GM18868 (cell line): ENCODE data around the gene EEF1AKMT1.
A peak's percentile ranks its signal among the peaks of the same experiment; 100 is the strongest.

Source experiments
- ATAC-seq: cut with Tn5 transposase; IDR thresholded peaks from one replicate; pipeline ENCODE4 v1.9.1; 2021; ENCODE audit warnings: mild to moderate bottlenecking, moderate library complexity; ENCODE audit not compliant: unreplicated experiment

EEF1AKMT1 gene

DNA sequence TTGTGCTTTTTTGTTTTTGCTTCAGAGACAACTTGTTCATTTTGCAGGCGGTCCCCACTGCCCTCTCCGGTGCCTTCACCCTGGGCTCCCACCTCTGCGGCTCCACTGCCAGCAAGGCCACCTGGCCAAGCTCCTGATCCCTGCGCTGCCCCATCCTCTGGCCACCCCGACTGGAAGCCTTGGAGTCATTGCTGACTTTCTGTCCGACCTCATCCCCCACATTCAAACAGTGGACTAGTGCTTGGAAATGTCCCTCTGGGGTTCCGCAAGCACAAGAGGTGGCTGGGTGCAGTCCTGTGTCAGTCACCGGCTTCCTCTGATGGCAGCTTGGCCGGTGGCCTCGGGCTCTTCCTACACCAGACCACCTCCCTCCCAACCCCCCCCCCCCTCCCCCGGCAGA, 53.3 kb downstream of the EEF1AKMT1 start:
- no peak for ATAC-seq

DNA sequence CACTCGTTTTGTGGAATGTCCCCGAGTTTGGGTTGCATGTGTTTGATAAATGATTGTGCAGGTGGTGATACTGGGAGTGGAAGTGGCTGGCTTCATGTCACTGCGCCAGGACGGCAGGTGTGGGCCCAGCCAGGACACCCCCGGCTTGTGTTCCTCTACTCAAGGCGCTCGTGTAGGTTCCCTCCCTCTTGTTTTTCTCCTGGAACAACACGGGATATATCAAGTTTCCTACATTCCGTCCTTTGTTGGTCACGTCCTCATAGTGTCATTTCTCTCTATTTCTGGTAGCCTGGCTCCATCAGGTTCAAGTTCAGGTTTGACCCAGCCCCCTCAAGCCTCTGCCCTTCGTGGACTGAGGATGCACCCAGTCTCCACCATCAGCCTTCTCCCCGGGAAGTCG, 54.0 kb downstream of the EEF1AKMT1 start:
- ATAC-seq: no peak

DNA sequence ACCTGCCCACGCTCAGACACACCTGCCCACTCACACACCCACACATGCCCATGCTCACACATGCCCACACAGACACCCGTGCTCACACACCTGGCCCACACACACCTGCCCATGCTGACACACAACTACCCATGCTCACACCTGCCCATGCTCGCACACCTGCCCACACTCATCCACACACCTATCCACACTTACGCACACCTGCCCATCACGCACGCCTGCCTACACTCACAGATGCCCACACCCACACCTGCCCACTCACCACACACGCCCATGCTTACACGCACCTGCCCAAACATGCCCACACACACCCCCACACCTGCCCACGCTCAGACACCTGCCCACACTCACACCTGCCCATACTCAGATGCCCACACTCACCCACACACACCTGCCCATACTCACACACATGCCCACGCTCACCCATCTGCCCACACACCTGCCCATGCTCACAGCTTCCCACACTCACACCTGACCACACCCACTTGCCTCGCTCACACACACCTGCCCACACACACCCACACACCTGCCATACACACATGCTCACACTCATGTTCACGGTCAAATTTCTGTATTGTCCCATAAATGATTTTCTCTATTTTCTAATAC, 54.7 kb downstream of the EEF1AKMT1 start:
- no peak for ATAC-seq

GRCh38 chr13:20717581-20718542, 55.9 kb downstream of the EEF1AKMT1 start:
- no peak for ATAC-seq

DNA sequence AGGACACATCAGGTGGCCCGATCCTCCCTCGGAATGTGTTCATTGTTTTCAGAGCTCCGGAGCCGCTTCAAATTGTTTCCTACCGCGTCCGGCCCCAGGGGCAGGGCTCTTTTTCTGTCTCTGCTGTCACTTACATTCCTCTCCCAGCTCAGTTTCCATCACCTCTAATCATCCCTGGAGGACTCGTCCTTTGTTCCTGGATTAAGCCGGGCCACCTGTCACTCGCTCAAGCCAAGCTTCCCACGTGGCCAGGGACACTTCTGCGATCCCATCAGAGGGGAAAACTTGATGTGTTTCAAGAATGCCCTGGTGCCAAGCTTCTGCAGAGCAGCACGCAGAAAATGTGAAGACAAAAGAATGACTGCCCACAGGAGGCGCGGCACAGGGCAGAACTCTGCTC, 56.8 kb downstream of the EEF1AKMT1 start:
- no peak for ATAC-seq

- ATAC-seq: no peak
These were observed 58.4 kb downstream of the EEF1AKMT1 start for GRCh38 chr13:20715330-20715712.

- ATAC-seq: no peak
These were observed 59.0 kb downstream of the EEF1AKMT1 start for GRCh38 chr13:20714563-20715329.

GRCh38 chr13:20714161-20714560, 59.6 kb downstream of the EEF1AKMT1 start:
- ATAC-seq: no peak

DNA sequence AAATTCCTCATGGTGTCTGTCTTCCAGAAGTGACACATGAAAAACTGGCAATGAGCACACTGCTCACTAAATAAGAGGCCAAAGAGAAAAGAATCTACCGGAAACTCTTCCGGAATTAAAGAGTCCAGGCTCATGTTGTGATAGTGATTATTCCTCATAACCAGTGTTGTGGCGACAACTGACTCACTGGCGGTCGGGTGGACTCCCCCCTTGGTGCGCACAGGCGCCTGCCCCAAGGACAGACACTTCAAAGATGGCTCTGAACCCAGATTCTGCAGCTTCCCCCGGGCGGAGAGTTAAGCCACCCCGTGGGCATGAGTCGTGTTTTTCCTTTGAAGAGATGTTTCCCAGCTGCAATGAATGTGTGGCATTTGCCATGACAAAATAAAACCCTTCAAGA, 60.0 kb downstream of the EEF1AKMT1 start:
- ATAC-seq: no peak

DNA sequence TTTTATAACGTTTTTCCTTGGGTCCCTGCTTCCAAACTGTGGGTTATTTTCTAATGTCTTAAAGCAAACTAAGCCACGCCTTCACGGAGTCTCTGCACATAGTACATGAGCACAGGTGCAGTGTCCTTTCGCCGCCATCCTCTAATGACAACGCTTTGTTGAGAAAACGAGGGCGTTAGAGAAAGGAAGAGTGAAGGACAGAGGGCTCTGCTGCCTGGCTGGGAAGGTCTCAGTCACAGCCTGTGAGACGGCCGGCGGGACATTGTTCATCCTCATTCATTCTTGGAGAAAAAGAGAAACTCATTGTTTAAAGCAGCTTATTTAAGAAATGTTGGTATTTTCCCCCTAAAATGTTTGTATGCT, 60.8 kb downstream of the EEF1AKMT1 start:
- no peak for ATAC-seq

- no peak for ATAC-seq
These were observed 62.3 kb downstream of the EEF1AKMT1 start for GRCh38 chr13:20711301-20712044.

DNA sequence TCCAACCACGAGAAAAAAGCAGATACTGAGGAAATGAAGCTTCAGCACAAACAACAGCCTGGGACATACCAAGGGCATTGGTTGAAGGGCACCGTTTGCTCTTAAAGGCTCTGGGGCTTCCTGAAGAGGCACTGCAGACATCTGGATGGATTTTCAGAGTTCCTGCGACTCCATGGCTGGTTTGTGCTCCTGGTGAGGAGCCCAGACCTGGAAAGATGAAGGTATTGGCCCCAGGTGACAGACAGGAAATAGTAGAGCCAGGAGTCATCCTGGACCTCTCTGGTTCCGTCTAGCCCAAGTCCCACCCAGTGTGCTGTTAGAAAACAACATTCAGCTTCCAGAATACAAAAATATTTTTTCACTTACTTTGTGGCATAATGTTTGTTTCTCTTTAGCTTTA, 64.0 kb downstream of the EEF1AKMT1 start:
- ATAC-seq: no peak

DNA sequence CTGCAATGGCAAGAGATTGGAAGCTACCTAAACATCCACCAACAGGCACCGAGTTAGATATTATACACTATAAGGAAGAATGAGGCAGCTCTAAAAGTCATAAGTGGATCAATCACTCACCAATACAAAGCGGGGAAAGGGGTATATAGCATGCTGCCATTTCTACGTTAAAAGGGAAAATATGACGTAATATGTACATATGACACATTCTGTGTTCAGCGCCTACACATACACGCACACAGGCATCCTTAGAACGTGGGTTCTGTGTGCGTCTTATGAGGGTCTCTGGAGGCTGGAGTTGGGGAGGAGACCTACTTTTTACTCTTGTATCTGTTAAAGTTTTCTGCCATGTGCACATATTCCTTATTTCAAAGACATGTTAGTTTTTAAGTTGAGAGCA, 64.4 kb downstream of the EEF1AKMT1 start:
- no peak for ATAC-seq

GRCh38 chr13:20708216-20708615, 65.5 kb downstream of the EEF1AKMT1 start:
- ATAC-seq: no peak

DNA sequence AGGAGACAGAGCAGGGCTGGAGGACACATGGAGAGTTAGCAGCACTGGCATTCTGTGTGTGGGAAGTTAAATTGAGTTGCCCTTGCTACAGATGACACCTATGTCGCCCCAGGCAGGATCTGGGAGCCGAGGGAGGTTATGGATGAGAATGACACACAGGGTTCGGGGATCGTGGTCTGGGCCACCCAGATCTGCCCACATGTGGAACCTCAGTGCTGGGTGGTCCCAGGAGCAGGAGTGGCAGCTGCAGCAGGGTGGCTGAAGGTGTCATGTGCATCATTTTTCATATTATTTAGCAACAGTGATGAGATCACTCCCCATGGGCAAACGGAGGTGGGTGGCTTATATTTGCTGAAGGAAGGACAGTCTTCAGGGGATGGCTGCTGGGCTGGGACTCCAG, 67.1 kb downstream of the EEF1AKMT1 start:
- ATAC-seq: no peak

- no peak for ATAC-seq
These were observed 69.2 kb downstream of the EEF1AKMT1 start for GRCh38 chr13:20704459-20705069.

- ATAC-seq: peak; percentile 91
These were observed 69.8 kb downstream of the EEF1AKMT1 start for GRCh38 chr13:20703780-20704458.

- peak; percentile 34 for ATAC-seq
These were observed 70.6 kb downstream of the EEF1AKMT1 start, which contains the start of gene IL17D for GRCh38 chr13:20702915-20703779. Gene IL17D (plus strand): TSS chr13:20703699. CDS start chr13:20704002, 303 bp downstream.

DNA sequence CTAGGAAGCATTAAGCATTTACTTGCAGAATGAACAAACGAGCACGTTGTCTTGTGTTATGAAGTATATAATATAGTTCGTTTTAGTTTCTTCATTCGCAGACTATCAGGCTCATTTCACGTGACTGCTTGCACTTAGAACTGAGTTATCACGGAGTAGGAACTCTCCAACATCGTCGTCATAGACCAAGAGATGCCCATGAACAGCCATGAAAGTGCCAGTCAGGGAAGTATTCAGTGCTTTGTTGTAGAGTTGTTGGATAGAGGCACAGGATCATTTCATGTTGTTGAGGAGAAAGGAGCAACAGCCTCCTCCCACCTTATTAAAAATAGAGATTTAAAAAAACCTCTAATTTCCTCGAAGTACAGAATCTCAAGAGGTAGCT, 71.2 kb downstream of the EEF1AKMT1 start:
- ATAC-seq: no peak
